ENCODE measurements around the gene EXD2. TPM values are rescaled to one million over a fixed set of nuclear protein-coding genes. Genes with fewer than 3 reads are reported as not detected.

Gene EXD2
- total RNA-seq, 1 experiment from 2014 or later, result 20.4 TPM

- in situ Hi-C loops (cut with HindIII; ENCODE audit: low sequenced_read_pairs), result no loop called here
- DNase-seq (ENCODE audit: low spot score), result no peak
Observed at GRCh38 chr14:69291396-69291795, 100.1 kb downstream of the EXD2 start.

DNA sequence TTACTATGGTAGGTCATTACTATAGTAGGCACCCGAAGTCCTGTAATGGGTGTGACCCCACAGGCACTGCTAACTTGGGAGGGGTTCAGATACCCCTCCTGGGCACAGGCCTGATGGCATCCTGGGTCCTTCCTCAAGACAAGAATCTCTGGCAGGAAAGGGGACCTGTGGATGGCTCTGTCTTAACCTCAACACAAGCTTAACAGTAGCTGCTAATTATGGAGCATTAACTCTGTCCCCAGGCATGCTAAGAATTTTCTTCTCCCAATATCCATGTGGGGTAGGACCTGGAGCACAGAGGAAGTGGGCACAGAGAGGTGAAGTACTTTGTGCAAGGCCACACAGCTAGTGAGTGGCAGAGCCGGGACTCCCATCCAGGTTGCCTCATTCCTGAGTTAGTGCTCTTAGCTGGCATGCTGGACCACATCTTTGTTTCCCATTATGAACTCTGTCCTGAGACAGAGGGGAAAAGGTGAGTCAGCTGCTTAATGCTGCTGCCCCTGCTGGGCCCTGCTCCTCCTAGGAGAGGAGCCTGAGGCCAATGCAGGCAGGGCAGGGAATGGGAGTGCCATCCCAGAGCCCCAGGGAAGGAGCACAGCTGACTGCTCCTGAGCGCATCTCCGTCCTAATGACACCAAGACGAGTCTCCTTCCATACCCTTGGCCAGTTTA is 100.7 kb downstream of the EXD2 start:
- no peak for DNase-seq (ENCODE audit: low spot score)
- in situ Hi-C loops (cut with HindIII; ENCODE audit: low sequenced_read_pairs), result no loop called here

Other genes with a start within 250 kb of the EXD2 start
- gene ACTN1, start 212.2 kb upstream of the EXD2 start, total RNA-seq (2014; rRNA removed; shearing (Covaris generic)), result 78.8 and 90.9 TPM in 2 replicates
- 22.7 and 25.5 TPM in 2 replicates for gene DCAF5, start 38.4 kb upstream of the EXD2 start, total RNA-seq (2014; rRNA removed; shearing (Covaris generic))
- gene GALNT16, start 68.7 kb downstream of the EXD2 start, total RNA-seq (2014; rRNA removed; shearing (Covaris generic)), result 0.10 and 2.7 TPM in 2 replicates
- gene ERH, start 206.8 kb downstream of the EXD2 start, total RNA-seq (2014; rRNA removed; shearing (Covaris generic)), result 313 and 338 TPM in 2 replicates
- 72.7 and 73.2 TPM in 2 replicates for gene SLC39A9, start 207.2 kb downstream of the EXD2 start, total RNA-seq (2014; rRNA removed; shearing (Covaris generic))

All from G401 (cell line).